ENCODE data around the gene SOAT2.

Gene SOAT2

GRCh38 chr12:53094394-53094787, 8.9 kb upstream of the SOAT2 start:
- TF ChIP-seq TEAD4 (IDR thresholded peaks at IDR 0.05) (no peak), EP300 (IDR thresholded peaks at IDR 0.05; ENCODE audit: borderline replicate concordance) (no peak), RAD21 (IDR thresholded peaks at IDR 0.05; ENCODE audit: low read depth) (no peak), CEBPB (IDR thresholded peaks at IDR 0.05) (no peak)

GRCh38 chr12:53096089-53096741, 7.1 kb upstream of the SOAT2 start:
- TF ChIP-seq CEBPB (IDR thresholded peaks at IDR 0.05) (no peak), RAD21 (IDR thresholded peaks at IDR 0.05; ENCODE audit: low read depth) (no peak), FOXM1 (IDR thresholded peaks at IDR 0.05; ENCODE audit: borderline replicate concordance, low read depth) (no peak), REST (IDR thresholded peaks at IDR 0.05; ENCODE audit: low read depth) (no peak), MAX (IDR thresholded peaks at IDR 0.05) (no peak), YY1 (IDR thresholded peaks at IDR 0.05; ENCODE audit: low read depth) (no peak), USF1 (IDR thresholded peaks at IDR 0.05) (no peak), EGR1 (IDR thresholded peaks at IDR 0.05) (no peak), NFIC (IDR thresholded peaks at IDR 0.05) (no peak), TCF12 (IDR thresholded peaks at IDR 0.05; ENCODE audit: low read depth) (no peak), EP300 (IDR thresholded peaks at IDR 0.05; ENCODE audit: borderline replicate concordance) (no peak), TAF1 (IDR thresholded peaks at IDR 0.05; ENCODE audit: low read depth) (no peak)

- TF ChIP-seq REST (IDR thresholded peaks at IDR 0.05; ENCODE audit: low read depth): no peak
- no peak for TF ChIP-seq CEBPB (IDR thresholded peaks at IDR 0.05)
- no peak for TF ChIP-seq YY1 (IDR thresholded peaks at IDR 0.05; ENCODE audit: low read depth)
- TF ChIP-seq MAX (IDR thresholded peaks at IDR 0.05): no peak
- no peak for TF ChIP-seq EP300 (IDR thresholded peaks at IDR 0.05; ENCODE audit: borderline replicate concordance)
- no peak for TF ChIP-seq FOXM1 (IDR thresholded peaks at IDR 0.05; ENCODE audit: borderline replicate concordance, low read depth)
Measured at GRCh38 chr12:53096759-53097158, 6.5 kb upstream of the SOAT2 start.

GRCh38 chr12:53097207-53097563, 6.1 kb upstream of the SOAT2 start:
- no peak for TF ChIP-seq YY1 (IDR thresholded peaks at IDR 0.05; ENCODE audit: low read depth)
- TF ChIP-seq CEBPB (IDR thresholded peaks at IDR 0.05): no peak
- no peak for TF ChIP-seq EP300 (IDR thresholded peaks at IDR 0.05; ENCODE audit: borderline replicate concordance)
- TF ChIP-seq ZBTB7A (IDR thresholded peaks at IDR 0.05; ENCODE audit: low read depth): no peak
- peak; percentile 45; the same call in 1 of the 2 replicates for TF ChIP-seq TEAD4 (IDR thresholded peaks at IDR 0.05)
- TF ChIP-seq MAX (IDR thresholded peaks at IDR 0.05): no peak
- no peak for TF ChIP-seq EGR1 (IDR thresholded peaks at IDR 0.05)

GRCh38 chr12:53097564-53098353, 5.5 kb upstream of the SOAT2 start, which contains the start of gene IGFBP6:
Gene IGFBP6, plus strand, starts transcription at chr12:53097667. Its CDS starts 51 bp downstream, at chr12:53097718.
- TF ChIP-seq TEAD4 (IDR thresholded peaks at IDR 0.05) (no peak; the same call in 1 of the 2 replicates), USF1 (IDR thresholded peaks at IDR 0.05) (0 out of 2 replicates have a peak, but pooled peaks have one; percentile 21), MAX (IDR thresholded peaks at IDR 0.05) (peak; percentile 25; the same call in 1 of the 2 replicates), EP300 (IDR thresholded peaks at IDR 0.05; ENCODE audit: borderline replicate concordance) (no peak), TCF12 (IDR thresholded peaks at IDR 0.05; ENCODE audit: low read depth) (peak; percentile 43; the same call in 1 of the 2 replicates), NFIC (IDR thresholded peaks at IDR 0.05) (peak; percentile 93), ZBTB7A (IDR thresholded peaks at IDR 0.05; ENCODE audit: low read depth) (peak; percentile 97), EGR1 (IDR thresholded peaks at IDR 0.05) (peak; percentile 39; the same call in 1 of the 2 replicates)
